SKM-1 treated with dmso at 0.1 percent for 144 hours (cell line): ENCODE measurements around the gene LRRC28.

Experiments
- DNase-seq: peaks from one replicate; lab custom pipeline; 2025; ENCODE audit not compliant: unreplicated experiment; lab: John Stamatoyannopoulos, UW

The LRRC28 gene

DNA sequence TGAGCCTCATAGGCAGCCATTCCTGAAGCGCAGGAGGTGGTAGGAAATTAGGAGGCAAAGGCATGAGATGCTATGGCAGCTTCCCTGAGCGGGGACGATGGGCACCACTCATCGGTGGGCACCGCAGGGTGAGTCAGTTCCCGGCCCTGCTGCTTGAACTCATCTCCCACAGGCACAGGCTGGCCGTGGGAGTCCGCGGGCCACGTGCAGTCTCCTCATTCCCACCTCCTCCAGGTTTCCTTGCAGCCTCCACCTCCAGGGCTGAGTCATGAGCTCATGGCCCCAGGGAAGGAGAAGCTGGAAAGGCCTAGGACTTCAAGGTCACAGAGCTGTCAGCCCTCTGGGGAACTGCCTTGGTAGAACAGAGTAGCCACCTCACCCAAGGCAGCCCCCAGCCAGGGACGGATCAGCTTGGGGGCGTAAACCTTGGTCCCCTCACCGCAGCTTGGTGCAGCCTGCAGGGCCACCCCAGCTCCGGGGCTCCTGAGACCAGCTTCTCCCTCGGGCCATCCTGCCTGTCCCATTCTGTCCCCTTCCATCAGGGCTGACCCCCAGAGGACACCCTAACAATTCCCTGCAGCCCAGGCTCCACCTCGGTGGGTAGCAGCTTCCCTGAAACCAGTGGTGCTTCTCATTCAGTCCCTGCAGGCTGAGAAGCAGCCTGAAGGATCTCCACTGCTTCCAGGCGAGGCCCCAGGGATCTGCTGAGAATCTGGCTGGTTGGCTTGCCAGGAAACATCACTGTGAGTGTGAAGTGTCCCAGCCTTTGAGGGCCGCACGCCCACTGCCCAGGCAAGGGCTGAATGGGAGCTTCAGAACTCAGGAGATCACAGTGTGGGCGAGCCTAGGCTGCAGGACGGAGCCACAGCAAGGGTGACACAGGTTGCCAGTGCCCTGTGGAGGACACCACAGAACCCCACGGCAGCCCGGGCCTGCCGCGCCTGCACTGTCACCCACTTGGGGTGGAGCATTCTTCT, 163.8 kb downstream of the LRRC28 start:
- DNase-seq, result no peak

DNA sequence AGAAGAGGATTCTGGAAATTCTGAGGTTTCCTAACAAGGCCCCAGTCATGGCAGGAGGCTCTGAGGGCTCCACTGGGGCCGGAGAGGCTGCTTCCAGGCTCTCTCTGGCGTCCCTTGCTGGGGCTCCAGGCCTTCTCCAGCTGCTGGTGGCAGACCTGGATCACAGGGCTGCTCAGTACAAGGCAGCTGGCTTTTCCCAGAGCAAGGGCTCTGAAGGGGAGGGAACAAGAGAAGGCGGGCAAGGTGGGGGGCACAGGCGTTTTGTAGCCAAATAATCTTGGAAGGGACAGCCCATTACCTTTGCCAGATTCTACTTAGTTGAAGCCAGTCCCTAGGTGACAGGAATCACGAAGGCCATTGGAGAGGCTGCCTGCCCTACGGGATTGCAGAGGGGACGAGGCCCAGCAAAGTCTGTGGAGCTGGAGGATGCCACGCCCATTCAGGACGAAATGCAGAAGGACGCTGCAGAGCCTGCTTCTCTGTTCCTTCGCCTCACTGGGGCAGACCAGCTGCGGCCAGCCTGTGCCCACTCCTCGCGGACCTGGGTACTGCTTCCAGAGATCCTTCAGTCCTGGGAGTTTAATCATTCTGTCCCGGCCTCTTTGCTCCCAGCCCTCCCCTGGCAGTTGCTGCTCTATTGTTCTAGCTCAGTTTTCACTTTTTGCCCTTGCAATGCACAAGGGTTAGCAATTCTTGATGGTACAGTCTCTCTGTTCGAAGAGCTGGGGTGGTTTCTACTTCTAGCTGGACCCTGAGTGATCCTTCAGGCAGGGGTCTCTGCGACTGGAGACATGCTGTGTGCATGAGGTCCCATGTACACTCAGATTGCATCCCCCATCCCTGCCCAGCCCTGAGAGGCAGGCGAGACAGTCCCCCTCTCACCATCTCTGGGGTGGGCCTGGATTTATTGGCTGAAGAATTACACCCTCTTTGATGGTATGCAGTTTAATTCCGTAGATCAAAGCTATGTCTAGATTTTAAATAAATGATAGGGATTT, 165.2 kb downstream of the LRRC28 start:
- no peak for DNase-seq

DNA sequence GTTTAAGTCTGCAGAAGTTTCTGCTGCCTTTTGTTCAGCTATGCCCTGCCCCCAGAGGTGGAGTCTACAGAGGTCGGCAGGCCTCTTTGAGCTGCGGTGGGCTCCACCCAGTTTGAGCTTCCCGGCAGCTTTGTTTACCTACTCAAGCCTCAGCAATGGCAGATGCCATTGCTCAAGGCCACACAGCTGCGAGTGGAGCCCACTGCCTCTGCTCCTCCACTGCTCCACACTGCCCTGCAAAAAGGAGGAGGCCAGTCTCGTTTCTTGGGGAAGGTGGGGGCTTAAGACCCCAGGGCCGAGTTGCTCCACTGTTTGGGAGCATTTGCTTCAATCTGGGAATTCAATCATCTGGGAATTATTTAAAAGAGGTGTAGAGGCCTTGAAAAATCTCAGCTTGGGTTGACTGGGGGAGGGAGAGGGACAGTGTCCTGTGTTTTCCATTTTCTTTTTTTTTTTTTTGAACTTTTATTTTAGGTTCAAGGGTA, 169.9 kb downstream of the LRRC28 start:
- no peak for DNase-seq

DNA sequence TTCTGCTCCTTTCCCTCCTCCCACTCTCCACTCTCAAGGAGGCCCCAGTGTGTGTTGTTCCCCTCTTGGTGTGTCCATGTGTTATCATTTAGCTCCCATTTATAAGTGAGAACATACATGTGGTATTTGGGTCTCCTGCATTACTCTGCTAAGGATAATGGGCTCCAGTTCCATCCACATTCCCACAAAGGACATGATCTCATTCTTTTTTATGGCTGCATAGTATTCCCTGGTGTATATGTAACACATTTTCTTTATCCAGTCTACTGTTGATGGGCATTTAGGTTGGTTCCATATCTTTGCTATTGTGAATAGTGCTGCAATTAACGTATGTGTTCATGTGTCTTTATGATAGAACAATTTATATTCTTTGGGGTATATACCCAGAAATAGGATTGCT, 170.5 kb downstream of the LRRC28 start:
- DNase-seq, result no peak

DNA sequence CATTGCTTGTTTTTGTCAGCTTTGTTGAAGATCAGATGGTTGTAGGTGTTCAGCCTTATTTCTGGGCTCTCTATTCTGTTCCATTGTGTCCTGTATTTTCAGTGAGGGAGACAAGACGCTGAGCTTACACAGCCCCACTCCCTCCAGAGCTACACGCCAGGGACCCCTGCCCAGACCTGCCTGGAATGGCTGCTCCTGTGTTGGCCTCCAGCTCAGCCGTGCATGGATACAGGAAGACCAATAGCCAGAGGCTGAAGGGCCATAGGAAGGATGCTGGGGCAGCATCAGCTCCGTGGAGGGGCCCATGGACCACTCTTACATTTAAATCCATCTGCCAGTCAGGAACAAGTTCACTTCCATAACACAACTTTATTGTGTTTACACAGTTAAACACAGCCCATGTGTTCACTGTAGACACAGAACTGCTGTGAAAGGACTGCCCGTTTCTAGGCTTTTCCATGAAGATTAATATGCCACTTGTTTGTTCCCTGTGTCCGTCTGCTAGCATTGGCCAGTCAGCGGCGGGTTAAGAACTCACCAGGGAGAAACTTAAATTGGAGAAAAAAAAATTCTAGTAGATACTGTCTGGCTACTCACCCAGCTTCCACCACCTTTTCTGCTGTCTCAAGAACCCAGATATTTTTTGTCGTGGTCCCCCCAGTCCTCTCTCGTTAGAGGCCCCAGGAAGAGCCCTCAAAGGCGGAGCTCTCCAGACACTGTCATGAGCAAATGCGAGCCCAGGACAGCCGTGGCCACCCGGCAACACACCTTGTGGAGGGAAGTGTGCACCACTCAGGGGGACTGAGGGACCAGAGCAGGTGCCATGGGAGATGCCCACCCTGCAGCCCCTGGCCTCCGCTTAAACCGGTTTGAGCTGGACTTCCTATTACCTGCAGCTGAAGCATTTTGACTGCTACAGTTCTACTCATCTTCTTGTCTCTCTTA, 172.2 kb downstream of the LRRC28 start:
- DNase-seq, result no peak

DNA sequence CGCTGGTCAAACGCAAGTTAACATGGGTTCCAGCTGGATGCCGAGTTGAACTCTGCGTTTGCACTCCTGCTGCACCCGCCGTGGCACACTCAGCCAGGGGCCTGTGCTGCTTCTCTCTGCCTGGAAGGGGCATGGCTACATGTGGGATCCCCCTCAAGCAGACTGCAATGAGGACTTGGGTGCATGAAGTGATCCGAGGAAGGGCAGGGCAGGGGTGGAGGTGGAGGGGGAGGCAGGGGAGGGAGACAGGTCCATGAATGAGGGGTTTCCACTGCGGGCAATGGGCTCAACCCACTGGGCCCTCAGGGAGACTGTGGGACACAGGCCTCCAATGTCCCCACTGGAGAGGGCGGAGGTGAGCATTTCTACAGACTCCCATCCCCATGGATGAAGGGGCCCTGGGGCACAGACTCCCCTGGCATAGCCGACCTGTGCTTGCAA, 172.9 kb downstream of the LRRC28 start:
- DNase-seq, result no peak

DNA sequence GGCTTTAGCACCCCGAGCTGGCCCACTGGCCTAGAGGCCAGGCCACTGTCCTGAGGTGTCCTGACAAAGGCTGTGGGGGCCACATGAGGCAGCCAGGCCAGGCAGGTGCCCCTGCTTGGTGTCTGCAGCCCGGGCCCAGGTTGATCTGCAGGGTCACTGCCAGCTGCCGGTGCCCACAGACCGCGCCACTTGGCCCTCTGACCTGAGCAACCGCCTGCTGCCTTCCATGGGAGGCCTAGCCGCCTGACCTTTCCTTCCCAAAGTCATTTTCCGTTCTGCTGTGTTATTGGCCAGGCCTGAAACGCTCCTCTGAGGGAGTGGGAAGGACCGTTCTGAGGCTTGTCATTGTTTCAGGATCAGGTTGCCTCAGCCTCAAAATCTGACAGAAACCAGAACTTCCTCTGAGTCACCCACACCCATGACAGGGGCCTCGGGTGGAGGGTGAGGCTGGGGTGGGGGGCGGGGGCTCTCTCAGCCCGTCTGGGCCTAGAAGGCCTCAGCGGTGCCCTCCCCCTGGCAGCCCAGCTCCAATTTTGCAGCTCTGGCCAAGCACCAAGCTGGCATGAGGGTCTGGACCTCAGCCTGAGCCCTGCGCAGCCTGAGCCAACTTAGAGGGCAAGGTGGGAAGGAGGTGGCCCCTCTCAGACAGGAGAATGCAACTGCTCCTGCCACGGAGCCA, 173.8 kb downstream of the LRRC28 start:
- DNase-seq, result no peak

DNA sequence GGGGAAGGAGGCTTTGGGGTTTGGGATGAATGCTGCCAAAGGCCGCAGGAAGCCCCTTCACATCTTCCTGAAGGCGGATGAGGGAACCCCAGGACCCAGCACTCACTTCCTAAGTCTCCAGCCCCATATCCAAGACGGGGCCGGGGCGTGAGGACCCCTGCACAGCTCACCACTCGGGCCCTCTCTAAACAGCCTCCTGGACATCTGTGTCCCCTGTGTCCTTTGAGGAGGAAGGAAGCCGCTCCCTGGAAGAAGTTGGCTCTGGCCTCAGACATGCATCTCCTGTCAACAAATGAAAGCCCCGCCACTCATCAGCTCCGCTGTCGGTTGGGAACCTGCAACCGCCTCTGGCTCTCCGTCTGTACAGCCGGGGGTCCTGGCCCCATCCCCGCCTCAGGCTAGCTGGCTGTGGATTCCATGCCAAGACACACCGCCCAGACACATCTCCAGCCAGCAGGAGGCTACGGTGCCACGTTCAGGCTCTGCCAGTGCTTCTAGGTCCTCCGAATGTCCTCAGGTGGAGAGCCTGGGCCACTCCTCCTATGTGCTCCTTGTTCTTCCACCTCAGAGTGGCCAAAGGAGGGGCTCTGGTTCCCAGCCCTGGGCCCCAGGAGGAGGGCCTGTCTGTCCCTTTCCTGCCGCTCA, 174.5 kb downstream of the LRRC28 start:
- no peak for DNase-seq

DNA sequence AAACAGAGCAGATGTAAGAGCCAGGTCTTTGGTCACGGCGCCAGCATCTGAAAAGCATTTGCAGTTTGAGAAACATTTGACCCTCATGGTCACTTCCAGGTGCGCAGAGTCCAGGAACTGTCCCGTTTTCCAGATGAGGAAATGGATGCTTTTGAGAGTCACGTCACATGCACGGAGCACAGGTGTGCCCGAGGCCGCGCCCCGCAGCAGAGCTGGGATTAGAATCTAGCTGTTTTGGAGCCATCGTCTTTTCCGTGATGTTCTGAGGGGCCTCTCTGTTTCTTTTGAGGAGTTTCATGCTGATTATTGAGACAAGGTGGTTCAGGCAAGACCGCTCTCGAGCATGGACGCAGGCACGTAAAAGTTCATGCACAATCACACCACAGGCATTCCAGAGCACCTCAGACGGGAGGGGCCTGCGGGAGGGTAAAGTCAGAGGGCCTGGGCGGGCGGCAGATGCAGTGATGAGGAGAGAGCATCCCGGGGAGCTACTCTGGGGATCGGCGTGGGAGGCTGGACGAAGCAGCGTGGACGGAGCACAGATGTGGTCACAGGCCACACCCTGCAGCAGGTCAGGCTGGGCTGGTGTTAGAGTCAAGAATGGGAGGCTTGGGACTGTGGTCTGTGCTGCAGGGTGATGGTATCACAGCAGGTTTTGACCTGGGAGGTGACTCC, 175.3 kb downstream of the LRRC28 start:
- no peak for DNase-seq

DNA sequence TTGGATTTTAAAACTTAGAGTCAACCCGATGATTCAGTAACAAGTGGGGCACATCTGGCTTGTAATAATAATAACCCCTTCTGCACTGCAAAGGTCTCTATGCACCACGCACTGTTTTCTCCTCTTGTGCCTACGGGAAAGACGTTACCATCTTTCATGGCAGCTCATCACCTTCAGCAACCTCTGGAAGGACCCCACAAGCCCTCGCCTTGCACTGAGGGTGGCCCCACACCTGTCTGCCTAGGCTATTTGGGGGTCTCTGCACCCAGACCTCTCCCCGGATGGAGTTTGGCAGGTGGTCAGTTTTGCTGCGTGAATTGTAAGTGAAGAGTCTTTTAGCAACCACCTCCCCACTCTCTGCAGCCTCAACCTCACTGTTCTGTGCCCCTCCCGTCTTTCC, 175.9 kb downstream of the LRRC28 start:
- DNase-seq, result no peak

DNA sequence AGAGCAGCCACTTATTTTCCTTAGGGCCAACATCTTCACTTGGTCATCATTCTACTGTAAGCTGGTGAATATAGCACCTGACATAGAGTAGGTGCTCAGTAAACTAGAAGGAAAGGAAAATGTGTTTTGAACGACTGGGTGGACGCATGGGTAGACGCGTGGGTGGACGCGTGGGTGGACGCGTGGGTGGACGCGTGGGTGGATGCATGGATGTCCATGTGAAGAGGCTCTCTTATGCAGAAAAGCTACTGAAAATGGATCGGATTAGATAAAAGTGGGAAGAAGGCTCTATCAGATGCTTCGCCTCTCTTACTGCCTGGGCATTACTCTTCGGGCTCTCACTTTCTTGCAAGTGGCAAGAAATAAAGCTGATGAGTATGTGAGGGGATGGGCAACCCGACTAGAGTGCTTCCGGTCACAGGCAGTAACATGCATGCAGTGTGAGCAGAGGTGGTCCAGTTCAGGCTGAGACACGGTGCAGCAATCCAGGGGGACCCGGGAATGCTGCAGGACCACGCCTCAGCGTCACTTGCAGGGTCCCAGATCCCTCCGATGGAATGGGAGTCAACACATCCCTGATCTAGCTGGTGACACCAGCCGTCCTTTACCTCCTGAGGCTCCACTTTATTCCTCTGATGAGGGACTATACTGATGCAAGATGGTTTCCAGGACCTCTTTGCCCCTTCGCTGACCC, 176.5 kb downstream of the LRRC28 start:
- DNase-seq, result no peak

DNA sequence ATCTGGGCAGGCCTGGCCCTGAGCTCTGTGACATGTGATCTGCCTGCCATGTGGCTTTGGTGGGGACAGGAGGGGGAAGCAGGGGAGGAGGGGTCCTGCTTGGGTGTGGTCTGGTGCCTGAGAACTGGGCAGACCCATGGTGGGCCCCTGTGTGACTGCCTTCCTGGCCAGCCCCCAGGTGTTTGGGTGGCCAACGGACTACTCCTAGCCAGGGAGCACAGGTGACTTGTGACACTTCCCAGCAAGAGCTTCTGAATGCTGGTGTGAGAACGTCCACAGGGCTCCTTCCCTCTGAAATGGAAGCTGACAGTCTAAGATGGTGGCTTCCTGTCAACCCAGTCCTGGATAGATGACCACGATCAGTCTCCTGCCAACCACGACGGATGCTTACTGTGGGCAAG, 178.4 kb downstream of the LRRC28 start:
- no peak for DNase-seq

DNA sequence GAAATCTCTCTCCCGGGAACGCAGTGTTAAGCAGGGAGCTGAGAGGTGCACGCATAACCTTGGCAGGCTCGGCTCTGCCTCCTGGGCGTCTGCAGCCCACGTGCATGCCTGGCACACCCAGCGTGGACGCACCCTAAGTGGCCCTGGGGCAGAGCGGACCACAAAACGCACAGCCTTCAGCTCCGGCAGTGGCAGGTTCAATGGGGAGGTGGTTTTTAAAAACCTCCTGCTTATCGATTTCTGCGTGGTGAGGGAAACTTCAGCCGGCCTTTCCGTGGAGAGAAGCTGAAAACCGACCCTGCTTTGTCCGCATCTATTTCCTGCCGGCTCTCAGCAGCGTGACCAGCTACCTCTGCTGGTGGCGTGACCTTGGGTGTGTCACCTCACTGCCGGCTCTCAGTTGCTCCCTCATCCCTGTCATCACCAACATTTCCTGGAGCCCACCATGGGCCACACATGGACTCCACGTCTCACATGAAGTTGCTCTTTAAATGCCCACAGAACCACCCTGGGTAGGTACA, 179.7 kb downstream of the LRRC28 start:
- DNase-seq, result no peak

DNA sequence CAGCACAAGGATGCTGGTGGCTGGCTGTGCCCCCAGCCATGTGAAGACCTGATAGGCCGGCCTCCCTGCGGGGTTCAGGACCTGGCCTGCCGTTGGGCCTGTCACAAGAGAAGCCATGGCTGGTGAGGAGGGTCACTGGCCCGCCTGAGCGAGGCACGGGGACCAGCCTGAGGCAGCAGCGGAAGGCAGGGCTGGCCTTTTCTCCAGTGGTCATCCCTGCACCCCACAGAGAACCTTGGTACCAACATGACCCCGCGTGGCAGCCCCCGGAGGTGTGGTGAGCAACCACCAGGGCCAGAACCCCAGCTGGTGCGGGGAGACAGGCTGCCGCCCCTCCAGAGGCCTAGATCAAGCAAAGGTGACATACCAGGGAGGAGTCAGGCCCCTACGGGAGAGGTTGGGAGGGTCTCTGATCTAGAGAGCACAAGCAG, 180.4 kb downstream of the LRRC28 start:
- no peak for DNase-seq

DNA sequence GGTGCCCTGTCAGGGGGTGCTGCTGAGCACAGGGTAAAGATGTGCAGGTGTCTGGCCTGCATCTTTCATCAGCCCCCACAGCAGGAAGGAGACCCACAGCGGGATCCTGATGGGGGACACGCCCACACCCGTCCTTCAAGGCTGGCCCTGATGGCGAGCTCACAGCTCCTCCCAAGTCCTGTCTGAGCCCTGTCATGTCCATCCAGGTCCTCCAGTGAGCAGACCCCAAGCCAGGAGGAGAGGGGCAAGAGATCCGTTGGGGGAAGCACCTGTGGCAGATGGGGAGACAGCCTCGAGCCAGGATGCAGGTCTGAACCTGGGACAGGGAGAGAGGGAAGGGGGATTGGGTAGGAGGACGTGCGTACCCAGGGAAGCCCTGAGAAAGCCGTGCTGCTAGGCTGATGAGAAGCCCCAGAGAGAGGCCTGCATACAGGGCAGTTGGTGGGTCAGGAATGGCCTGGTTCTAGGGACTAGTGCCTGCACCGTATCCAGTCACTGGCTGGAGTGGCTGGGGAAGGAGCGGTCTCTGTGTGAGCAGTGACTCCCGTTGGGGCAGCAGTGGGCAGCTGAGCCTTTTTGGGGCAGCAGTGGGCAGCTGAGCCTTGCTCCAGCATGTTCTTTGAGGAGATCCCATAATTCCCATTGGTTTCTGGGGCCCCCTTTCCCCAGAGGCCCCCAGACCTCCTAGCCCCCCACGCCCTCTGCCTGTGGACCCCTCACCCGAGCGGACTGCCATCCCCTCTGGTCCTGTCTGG, 181.2 kb downstream of the LRRC28 start:
- no peak for DNase-seq

DNA sequence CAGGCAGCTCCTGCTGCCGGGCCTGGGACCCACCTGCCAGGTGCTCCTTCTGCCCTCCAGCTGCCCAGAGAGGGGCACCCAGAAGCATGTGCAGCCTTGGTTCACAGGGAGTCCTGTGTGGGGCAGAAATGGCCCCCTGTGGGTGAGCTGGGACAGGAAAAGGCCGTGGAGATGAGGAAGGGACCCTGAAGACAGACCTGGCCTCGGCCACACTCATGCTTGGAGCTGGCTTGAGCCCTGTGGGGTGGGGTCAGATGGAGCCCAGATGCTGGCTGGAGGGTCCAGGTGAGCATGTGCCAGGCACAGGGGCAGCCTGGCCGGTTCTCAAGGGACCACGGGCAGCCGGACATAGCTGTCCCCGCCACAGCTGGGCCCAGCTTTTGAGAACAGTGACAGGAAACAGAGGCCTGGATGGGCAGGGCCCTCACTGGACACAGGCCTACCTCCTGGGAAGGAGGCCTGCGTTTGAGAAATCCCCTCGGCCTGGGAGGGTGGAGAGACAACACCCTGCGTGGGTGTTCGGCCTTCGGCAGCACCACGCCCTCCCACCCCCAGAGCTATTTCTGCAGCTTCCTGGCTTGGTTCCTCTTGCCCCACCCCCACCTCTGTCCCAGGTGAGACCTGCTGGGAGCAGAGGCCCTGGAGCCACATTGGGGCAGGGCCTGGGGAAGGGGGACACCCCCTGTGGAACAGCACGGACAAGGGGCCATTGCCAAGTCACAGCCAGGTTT, 181.9 kb downstream of the LRRC28 start:
- no peak for DNase-seq
